Activated T-cell treated with anti-CD3 and anti-CD28 coated beads, Interleukin-2, amount 50 U/mL, for 72 hours (primary cell): ENCODE data around the gene PTPN6. TPM values are rescaled to one million over a fixed set of nuclear protein-coding genes. Genes with fewer than 3 reads are reported as not detected.

Experiments
- ATAC-seq, 2 donors: fragments of 150-1000 bp; cut with Tn5 transposase; replicated peaks in 1 of 2; 2 replicates each; pipeline ENCODE4 v1.10.0; 2021; ENCODE audit warnings: moderate library complexity in 2 of 2, mild to moderate bottlenecking in 1 of 2
- DNase-seq, 2 donors: peaks; one replicate each; pipeline ENCODE4 v3.0.0; 2021 to 2022; ENCODE audit warnings: mixed read lengths in 1 of 2
- H3K27ac Mint-ChIP-seq: one replicate; pipeline ENCODE4 v1.8.0; 2022; ENCODE audit warnings: mild to moderate bottlenecking, moderate library complexity, mixed read lengths
- H3K27me3 Mint-ChIP-seq: one replicate; pipeline ENCODE4 v1.8.0; 2022; ENCODE audit warnings: low read depth, mixed read lengths
- H3K36me3 Mint-ChIP-seq, 2 donors: one replicate each; pipeline ENCODE4 v1.8.0; 2022; ENCODE audit warnings: mixed read lengths in 2 of 2, mild to moderate bottlenecking in 1 of 2; ENCODE audit not compliant: insufficient read depth in 2 of 2
- H3K4me1 Mint-ChIP-seq: one replicate; pipeline ENCODE4 v1.8.0; 2022; ENCODE audit warnings: low read depth, mixed read lengths
- H3K4me3 Mint-ChIP-seq, 2 donors: one replicate each; pipeline ENCODE4 v1.8.0; 2022; ENCODE audit warnings: mild to moderate bottlenecking in 2 of 2, mixed read lengths in 2 of 2, moderate library complexity in 2 of 2
- H3K9me3 Mint-ChIP-seq, 2 donors: one replicate each; pipeline ENCODE4 v1.8.0; 2022; ENCODE audit warnings: mixed read lengths in 2 of 2
- total RNA-seq, 2 donors: library from RNA; stranded (reverse); gene quantifications; one replicate each; pipeline ENCODE4 v1.2.3, GENCODE V29; 2022

Gene PTPN6
- total RNA-seq, 2 donors from 2014 or later, result 238 to 313 TPM

- no peak overlapping the region for H3K4me3 Mint-ChIP-seq
- ATAC-seq, result no peak
- peaks cover 25% of the 10 kb centered on the region for H3K4me1 Mint-ChIP-seq
- H3K27ac Mint-ChIP-seq, result no peak overlapping the region
- H3K27me3 Mint-ChIP-seq, result no peaks in the 10 kb centered on the region
- peaks cover 3 to 8% of the 10 kb centered on the region in 2 donors for H3K36me3 Mint-ChIP-seq
- no peak for DNase-seq
- no peaks in the 10 kb centered on the region for H3K9me3 Mint-ChIP-seq
Observed at GRCh38 chr12:7009512-7009911, 58.4 kb downstream of the PTPN6 start.

Other genes starting within 250 kb of the PTPN6 start
- 10 to 100 TPM; 30.2 to 39.7 TPM for gene COPS7A, start 227.3 kb upstream of the PTPN6 start, total RNA-seq
- gene MLF2, start 198.2 kb upstream of the PTPN6 start, total RNA-seq, result 100 to 1,000 TPM; 122 to 134 TPM
- gene PTMS, start 185.0 kb upstream of the PTPN6 start, total RNA-seq, result 100 to 1,000 TPM; 119 to 154 TPM
- 100 to 1,000 TPM; 117 to 188 TPM for gene LAG3, start 178.8 kb upstream of the PTPN6 start, total RNA-seq
- gene CD4, start 161.8 kb upstream of the PTPN6 start, total RNA-seq, result 100 to 1,000 TPM; 126 to 141 TPM
- gene GPR162, start 129.5 kb upstream of the PTPN6 start, total RNA-seq, result under 1 TPM; 0.72 to 0.93 TPM
- gene P3H3, start 122.9 kb upstream of the PTPN6 start, total RNA-seq, result 1 to 10 TPM; 2.2 to 2.6 TPM
- gene GNB3, start 110.4 kb upstream of the PTPN6 start, total RNA-seq, result 1 to 10 TPM in 1 of 2 donors, under 1 TPM in 1; 0.95 to 1.3 TPM
- gene CDCA3, start 100.1 kb upstream of the PTPN6 start, total RNA-seq, result 10 to 100 TPM; 67.7 to 94.8 TPM
- 100 to 1,000 TPM in 1 of 2 donors, 10 to 100 TPM in 1; 98.0 to 105 TPM for gene USP5, start 99.2 kb upstream of the PTPN6 start, total RNA-seq
- 100 to 1,000 TPM; 504 to 562 TPM for gene TPI1, start 83.8 kb upstream of the PTPN6 start, total RNA-seq
- gene SPSB2, start 78.1 kb upstream of the PTPN6 start, total RNA-seq, result 10 to 100 TPM in 1 of 2 donors, 1 to 10 TPM in 1; 9.6 to 10.4 TPM
- gene LRRC23, start 46.5 kb upstream of the PTPN6 start, total RNA-seq, result 10 to 100 TPM in 1 of 2 donors, 1 to 10 TPM in 1; 8.6 to 11.3 TPM
- gene ENO2, start 36.8 kb upstream of the PTPN6 start, total RNA-seq, result 100 to 1,000 TPM; 115 to 145 TPM
- gene ATN1, start 23.4 kb upstream of the PTPN6 start, total RNA-seq, result 10 to 100 TPM; 51.4 to 64.9 TPM
- gene RNU7-1, start 7.5 kb upstream of the PTPN6 start, total RNA-seq, result not detected
- 100 to 1,000 TPM; 259 to 301 TPM for gene C12orf57, start 7.3 kb upstream of the PTPN6 start, total RNA-seq
- 100 to 1,000 TPM; 296 to 348 TPM for gene PHB2, start 19.3 kb downstream of the PTPN6 start, total RNA-seq
- 10 to 100 TPM; 44.9 to 45.7 TPM for gene EMG1, start 19.6 kb downstream of the PTPN6 start, total RNA-seq
- 10 to 100 TPM; 28.3 to 29.0 TPM for gene LPCAT3, start 67.1 kb downstream of the PTPN6 start, total RNA-seq
- 1 to 10 TPM; 4.0 to 6.6 TPM for gene C1S, start 109.4 kb downstream of the PTPN6 start, total RNA-seq
- gene C1R, start 141.1 kb downstream of the PTPN6 start, total RNA-seq, result 1 to 10 TPM; 5.6 to 6.4 TPM
- gene C1RL, start 157.9 kb downstream of the PTPN6 start, total RNA-seq, result 10 to 100 TPM; 22.6 to 27.4 TPM
- gene RBP5, start 177.5 kb downstream of the PTPN6 start, total RNA-seq, result under 1 TPM in 1 of 2 donors, not detected in 1; 0.26 TPM
- 10 to 100 TPM; 56.1 to 59.2 TPM for gene CLSTN3, start 179.0 kb downstream of the PTPN6 start, total RNA-seq
- 10 to 100 TPM; 25.4 to 35.2 TPM for gene PEX5, start 238.3 kb downstream of the PTPN6 start, total RNA-seq